ENCODE results near the gene FOXP1.

GRCh38 chr3:70994644-70995043 lies 588.9 kb downstream of the FOXP1 start:
- TF ChIP-seq, protein P1, sequence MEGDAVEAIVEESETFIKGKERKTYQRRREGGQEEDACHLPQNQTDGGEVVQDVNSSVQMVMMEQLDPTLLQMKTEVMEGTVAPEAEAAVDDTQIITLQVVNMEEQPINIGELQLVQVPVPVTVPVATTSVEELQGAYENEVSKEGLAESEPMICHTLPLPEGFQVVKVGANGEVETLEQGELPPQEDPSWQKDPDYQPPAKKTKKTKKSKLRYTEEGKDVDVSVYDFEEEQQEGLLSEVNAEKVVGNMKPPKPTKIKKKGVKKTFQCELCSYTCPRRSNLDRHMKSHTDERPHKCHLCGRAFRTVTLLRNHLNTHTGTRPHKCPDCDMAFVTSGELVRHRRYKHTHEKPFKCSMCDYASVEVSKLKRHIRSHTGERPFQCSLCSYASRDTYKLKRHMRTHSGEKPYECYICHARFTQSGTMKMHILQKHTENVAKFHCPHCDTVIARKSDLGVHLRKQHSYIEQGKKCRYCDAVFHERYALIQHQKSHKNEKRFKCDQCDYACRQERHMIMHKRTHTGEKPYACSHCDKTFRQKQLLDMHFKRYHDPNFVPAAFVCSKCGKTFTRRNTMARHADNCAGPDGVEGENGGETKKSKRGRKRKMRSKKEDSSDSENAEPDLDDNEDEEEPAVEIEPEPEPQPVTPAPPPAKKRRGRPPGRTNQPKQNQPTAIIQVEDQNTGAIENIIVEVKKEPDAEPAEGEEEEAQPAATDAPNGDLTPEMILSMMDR (IDR thresholded peaks at IDR 0.05; ENCODE audit: insufficient read depth, low read length, poor library complexity, severe bottlenecking) = no peak
- no peak for TF ChIP-seq EZH2phosphoT487 (conservative IDR thresholded peaks at IDR 0.05; ENCODE audit: low read length)

All from SU-DHL-6 (cell line).